Chondrocyte (in vitro differentiated cells): ENCODE data around the gene GOLGA8B. TPM values are rescaled to one million over a fixed set of nuclear protein-coding genes. Genes with fewer than 3 reads are reported as not detected.

Experiments
- DNase-seq: peaks from one replicate; pipeline ENCODE4 v3.0.0; 2021; ENCODE audit warnings: mixed read lengths, low spot score
- H3K27ac Mint-ChIP-seq: one replicate; pipeline ENCODE4 v1.8.0; 2021; ENCODE audit warnings: mild to moderate bottlenecking, moderate library complexity, mixed read lengths; ENCODE audit not compliant: unreplicated experiment
- H3K27me3 Mint-ChIP-seq: 2 replicates; pipeline ENCODE4 v1.8.0; 2021; ENCODE audit warnings: low read depth, mixed read lengths
- H3K36me3 Mint-ChIP-seq: 2 replicates; pipeline ENCODE4 v1.8.0; 2021; ENCODE audit warnings: low read depth, mixed read lengths
- H3K4me1 Mint-ChIP-seq: 2 replicates; pipeline ENCODE4 v1.8.0; 2021; ENCODE audit warnings: low read depth, mild to moderate bottlenecking, mixed read lengths
- H3K4me3 Mint-ChIP-seq: one replicate; pipeline ENCODE4 v1.8.0; 2021; ENCODE audit warnings: mild to moderate bottlenecking, moderate library complexity, mixed read lengths; ENCODE audit not compliant: unreplicated experiment
- H3K9me3 Mint-ChIP-seq: 2 replicates; pipeline ENCODE4 v1.8.0; 2021; ENCODE audit warnings: low read depth, mixed read lengths
- total RNA-seq: library from RNA; stranded (reverse); gene quantifications from 3 replicates; pipeline ENCODE4 v1.2.1, GENCODE V29; 2021
- TF ChIP-seq, protein P1 (sequence below): fragments of 200-600 bp; sonication (generic); IDR thresholded peaks from 2 replicates; pipeline ENCODE4 v1.5.0; 2021; ENCODE audit warnings: antibody characterized with exemption, mild to moderate bottlenecking, moderate library complexity

Gene GOLGA8B
- total RNA-seq, 1 donor from 2014 or later = 42.8 TPM

DNA sequence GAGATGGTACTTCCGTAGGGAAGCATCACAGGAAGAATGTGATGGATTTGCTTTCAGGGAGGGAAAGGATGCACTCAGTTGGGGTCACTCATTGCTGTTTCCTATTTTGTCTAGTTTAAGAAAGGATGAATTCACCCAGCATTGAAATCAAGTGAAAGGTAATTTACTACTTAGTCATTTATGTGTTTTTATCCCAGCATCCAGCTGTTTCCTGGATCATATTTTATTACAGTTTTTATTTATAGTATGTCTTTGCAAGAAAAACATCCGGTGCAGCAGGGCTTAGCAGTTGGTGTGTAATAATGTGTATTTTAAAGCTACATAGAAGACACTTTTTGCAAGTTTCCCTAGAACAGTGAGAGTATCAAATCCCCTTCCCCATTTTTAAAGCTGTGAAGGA, 37.4 kb upstream of the GOLGA8B start:
- Mint-ChIP-seq H3K27ac (no peak overlapping the region), H3K4me1 (peaks cover 7% of the 10 kb centered on the region), H3K9me3 (no peaks in the 10 kb centered on the region), H3K27me3 (peaks cover 23% of the 10 kb centered on the region), H3K36me3 (no peaks in the 10 kb centered on the region), H3K4me3 (no peak overlapping the region)
- TF ChIP-seq, protein P1, sequence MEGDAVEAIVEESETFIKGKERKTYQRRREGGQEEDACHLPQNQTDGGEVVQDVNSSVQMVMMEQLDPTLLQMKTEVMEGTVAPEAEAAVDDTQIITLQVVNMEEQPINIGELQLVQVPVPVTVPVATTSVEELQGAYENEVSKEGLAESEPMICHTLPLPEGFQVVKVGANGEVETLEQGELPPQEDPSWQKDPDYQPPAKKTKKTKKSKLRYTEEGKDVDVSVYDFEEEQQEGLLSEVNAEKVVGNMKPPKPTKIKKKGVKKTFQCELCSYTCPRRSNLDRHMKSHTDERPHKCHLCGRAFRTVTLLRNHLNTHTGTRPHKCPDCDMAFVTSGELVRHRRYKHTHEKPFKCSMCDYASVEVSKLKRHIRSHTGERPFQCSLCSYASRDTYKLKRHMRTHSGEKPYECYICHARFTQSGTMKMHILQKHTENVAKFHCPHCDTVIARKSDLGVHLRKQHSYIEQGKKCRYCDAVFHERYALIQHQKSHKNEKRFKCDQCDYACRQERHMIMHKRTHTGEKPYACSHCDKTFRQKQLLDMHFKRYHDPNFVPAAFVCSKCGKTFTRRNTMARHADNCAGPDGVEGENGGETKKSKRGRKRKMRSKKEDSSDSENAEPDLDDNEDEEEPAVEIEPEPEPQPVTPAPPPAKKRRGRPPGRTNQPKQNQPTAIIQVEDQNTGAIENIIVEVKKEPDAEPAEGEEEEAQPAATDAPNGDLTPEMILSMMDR = no peak
- no peak for DNase-seq

DNA sequence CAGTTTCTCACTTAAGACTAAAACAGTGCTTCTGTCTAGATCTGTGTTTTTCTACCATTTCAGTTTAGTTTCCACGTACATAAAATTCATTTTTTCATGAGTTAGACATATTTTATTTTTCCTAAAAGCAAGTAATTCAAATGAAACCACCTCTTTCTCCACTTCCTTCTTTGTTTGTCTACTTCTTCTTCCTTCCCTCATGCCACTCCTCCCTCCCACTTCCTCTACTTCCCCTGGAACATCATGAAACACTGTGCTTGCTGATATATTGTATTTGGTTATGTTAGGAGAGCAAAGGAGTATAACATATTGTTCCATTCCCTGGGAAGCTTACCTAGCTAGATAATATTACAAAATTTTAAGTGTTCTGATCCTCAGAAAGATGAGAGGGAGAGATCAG, 36.7 kb upstream of the GOLGA8B start:
- Mint-ChIP-seq H3K4me3 (no peak overlapping the region), H3K9me3 (no peaks in the 10 kb centered on the region), H3K27ac (no peak overlapping the region), H3K36me3 (no peaks in the 10 kb centered on the region), H3K27me3 (peaks cover 26% of the 10 kb centered on the region), H3K4me1 (peaks cover 7% of the 10 kb centered on the region)
- TF ChIP-seq, protein P1 = no peak
- DNase-seq = no peak

DNA sequence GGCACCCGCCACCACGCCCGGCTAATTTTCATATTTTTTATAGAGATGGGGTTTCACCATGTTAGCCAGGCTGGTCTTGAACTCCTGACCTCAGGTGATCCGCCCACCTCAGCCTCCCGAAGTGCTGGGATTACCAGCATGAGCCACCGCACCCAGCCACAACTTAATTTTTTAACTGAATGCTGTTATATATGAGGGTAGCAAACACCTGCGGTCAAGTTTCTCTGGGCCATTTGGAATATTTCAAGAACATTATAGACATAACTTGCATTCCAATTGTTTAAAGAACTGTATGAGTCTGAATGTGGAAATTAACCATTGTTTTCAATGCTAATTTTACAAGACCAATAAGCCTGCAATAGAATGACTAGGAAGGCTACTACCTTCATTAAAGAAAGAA, 35.7 kb upstream of the GOLGA8B start:
- Mint-ChIP-seq H3K9me3 (no peaks in the 10 kb centered on the region), H3K27me3 (peaks cover 30% of the 10 kb centered on the region), H3K4me1 (peaks cover 5% of the 10 kb centered on the region), H3K4me3 (no peak overlapping the region), H3K36me3 (no peaks in the 10 kb centered on the region), H3K27ac (no peak overlapping the region)
- DNase-seq = no peak
- TF ChIP-seq, protein P1 = no peak

DNA sequence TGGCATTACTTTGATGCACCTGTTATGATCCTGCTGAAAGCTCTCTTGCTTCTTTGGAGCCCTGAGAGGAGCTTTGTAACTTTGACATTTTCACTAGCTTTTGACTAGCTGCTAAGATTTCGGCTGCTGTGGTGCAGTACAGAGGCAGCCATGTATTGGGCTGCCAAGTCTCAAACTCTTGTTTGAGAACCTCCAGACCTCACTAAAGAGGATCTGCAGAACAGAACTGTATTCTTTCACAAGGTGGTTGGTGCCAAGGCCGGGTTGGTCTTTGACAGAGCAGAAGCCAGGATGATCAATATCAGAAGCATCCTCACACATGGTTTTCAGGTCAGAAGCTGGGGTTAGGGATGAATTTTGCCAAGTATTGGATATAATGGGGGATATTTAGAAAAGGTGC, 34.6 kb upstream of the GOLGA8B start:
- Mint-ChIP-seq H3K9me3 (no peaks in the 10 kb centered on the region), H3K27me3 (peaks cover 41% of the 10 kb centered on the region), H3K36me3 (no peaks in the 10 kb centered on the region), H3K4me1 (peaks cover 5% of the 10 kb centered on the region), H3K27ac (no peak overlapping the region), H3K4me3 (no peak overlapping the region)
- TF ChIP-seq, protein P1 = no peak
- DNase-seq = no peak

DNA sequence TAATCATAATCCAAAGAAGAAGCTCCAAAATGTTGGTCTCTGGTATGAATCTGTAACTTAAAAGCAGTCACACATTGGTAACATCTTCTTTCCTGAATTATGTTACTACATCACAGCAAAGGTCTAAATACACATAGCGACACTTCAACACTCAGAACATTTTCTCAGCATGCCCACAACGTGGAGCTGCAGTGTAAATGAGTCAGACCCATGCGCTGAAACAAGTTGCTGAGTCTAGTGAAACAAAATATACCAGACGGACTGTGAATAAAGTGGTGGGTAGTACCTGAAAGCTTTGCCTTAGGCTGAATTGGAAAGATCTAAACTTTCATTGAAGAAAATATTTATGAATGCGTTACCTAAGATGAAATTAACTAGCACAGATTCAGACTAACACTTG, 33.2 kb upstream of the GOLGA8B start:
- no peak for DNase-seq
- Mint-ChIP-seq H3K36me3 (no peaks in the 10 kb centered on the region), H3K4me3 (no peak overlapping the region), H3K27me3 (peaks cover 55% of the 10 kb centered on the region), H3K27ac (no peak overlapping the region), H3K4me1 (peaks cover 5% of the 10 kb centered on the region), H3K9me3 (no peaks in the 10 kb centered on the region)
- TF ChIP-seq, protein P1 = peak; percentile 75
